ENCODE data around the gene C15orf40. TPM values are rescaled to one million over a fixed set of nuclear protein-coding genes. Genes with fewer than 3 reads are reported as not detected.
"Not testable (repeated sequence)": the region's sequence is repeated elsewhere in the genome, so short reads cannot be mapped to it uniquely, and the experiment has no call there.

Gene C15orf40
- total and polyA plus RNA-seq, 4 donors, result 7.3 to 25.2 (median 11.3) TPM

GRCh38 chr15:83010709-83011270 lies 649 bp downstream of the C15orf40 start:
- peak overlapping the region; percentile 85 to 94 (median 90) for H3K4me3 ChIP-seq (ENCODE audit: low read depth in 1 of 3, low read length in 3 of 3)
- H3K27me3 ChIP-seq (ENCODE audit: control insufficient read depth in 4 of 4, insufficient read depth in 4 of 4, low read length in 3 of 4), result no peaks in the 10 kb centered on the region
- H3K4me1 ChIP-seq (ENCODE audit: control insufficient read depth in 4 of 4, insufficient read depth in 4 of 4, low read length in 3 of 4), result peaks cover 0 to 23% (median 13%) of the 10 kb centered on the region in 4 donors
- no peaks in the 10 kb centered on the region for H3K9me3 ChIP-seq (ENCODE audit: control insufficient read depth in 4 of 4, low read length in 3 of 4)
- no peak for TF ChIP-seq TAF1 (conservative IDR thresholded peaks at IDR 0.05)
- TF ChIP-seq JUND (IDR thresholded peaks at IDR 0.05), result peak in 1 of 2 donors; percentile 23
- TF ChIP-seq YY1 (IDR thresholded peaks at IDR 0.05), result peak; percentile 95
- no peak for TF ChIP-seq ZBTB33 (IDR thresholded peaks at IDR 0.05)
- peak; percentile 75 for TF ChIP-seq CTCF (IDR thresholded peaks at IDR 0.05; ENCODE audit: low read depth, low read length, missing input control)
- TF ChIP-seq RAD21 (IDR thresholded peaks at IDR 0.05), result peak; percentile 74 to 80
- peak in 1 of 2 donors; percentile 5 for TF ChIP-seq RXRA (IDR thresholded peaks at IDR 0.05)
- peak; percentile 34 for TF ChIP-seq NR2F2 (IDR thresholded peaks at IDR 0.05)
- peak; percentile 83 for DNase-seq (ENCODE audit: low spot score)
- peak overlapping the region; percentile 35 to 58 for H3K27ac ChIP-seq (ENCODE audit: low read depth in 1 of 2, low read length in 2 of 2)
- WGBS, result 11% methylated on average over 15 of the region's 15 CpGs
- H3K9ac ChIP-seq (ENCODE audit: low read depth in 1 of 2, low read length in 2 of 2), result peak overlapping the region; percentile 3 to 4
- peaks cover 2 to 17% (median 10%) of the 10 kb centered on the region in 4 donors for H3K36me3 ChIP-seq (ENCODE audit: control insufficient read depth in 4 of 4, insufficient read depth in 3 of 4, low read depth in 1 of 4, low read length in 3 of 4)

- 91% methylated on average over 3 of the region's 3 CpGs for WGBS
- not testable (repeated sequence) for H3K4me3 ChIP-seq (ENCODE audit: low read depth in 1 of 3, low read length in 3 of 3); H3K9me3 ChIP-seq (ENCODE audit: control insufficient read depth in 4 of 4, low read length in 3 of 4); H3K4me1 ChIP-seq (ENCODE audit: control insufficient read depth in 4 of 4, insufficient read depth in 4 of 4, low read length in 3 of 4); DNase-seq (ENCODE audit: low spot score); H3K9ac ChIP-seq (ENCODE audit: low read depth in 1 of 2, low read length in 2 of 2); H3K27ac ChIP-seq (ENCODE audit: low read depth in 1 of 2, low read length in 2 of 2); H3K27me3 ChIP-seq (ENCODE audit: control insufficient read depth in 4 of 4, insufficient read depth in 4 of 4, low read length in 3 of 4)
- peaks cover 2 to 11% (median 4%) of the 10 kb centered on the region in 4 donors for H3K36me3 ChIP-seq (ENCODE audit: control insufficient read depth in 4 of 4, insufficient read depth in 3 of 4, low read depth in 1 of 4, low read length in 3 of 4)
These were observed 10.8 kb downstream of the C15orf40 start for GRCh38 chr15:83000672-83001031.

GRCh38 chr15:82999905-83000671 lies 11.4 kb downstream of the C15orf40 start:
- TF ChIP-seq CTCF (IDR thresholded peaks at IDR 0.05; ENCODE audit: low read depth, low read length, missing input control) (peak; percentile 60), RAD21 (IDR thresholded peaks at IDR 0.05) (peak; percentile 95), JUND (IDR thresholded peaks at IDR 0.05) (no peak)
- peak overlapping the region; percentile 58 to 75 for H3K9ac ChIP-seq (ENCODE audit: low read depth in 1 of 2, low read length in 2 of 2)
- no peaks in the 10 kb centered on the region for H3K27me3 ChIP-seq (ENCODE audit: control insufficient read depth in 4 of 4, insufficient read depth in 4 of 4, low read length in 3 of 4)
- H3K9me3 ChIP-seq (ENCODE audit: control insufficient read depth in 4 of 4, low read length in 3 of 4), result no peaks in the 10 kb centered on the region
- H3K27ac ChIP-seq (ENCODE audit: low read depth in 1 of 2, low read length in 2 of 2), result peak overlapping the region; percentile 47 to 76
- peak overlapping the region; percentile 5 to 62 (median 32) for H3K4me3 ChIP-seq (ENCODE audit: low read depth in 1 of 3, low read length in 3 of 3)
- peak; percentile 41 for DNase-seq (ENCODE audit: low spot score)
- 8% methylated on average over 6 of the region's 6 CpGs for WGBS
- H3K4me1 ChIP-seq (ENCODE audit: control insufficient read depth in 4 of 4, insufficient read depth in 4 of 4, low read length in 3 of 4), result peaks cover 0 to 7% (median 5%) of the 10 kb centered on the region in 4 donors
- H3K36me3 ChIP-seq (ENCODE audit: control insufficient read depth in 4 of 4, insufficient read depth in 3 of 4, low read depth in 1 of 4, low read length in 3 of 4), result peaks cover 0 to 8% (median 2%) of the 10 kb centered on the region in 4 donors

Data from liver (tissue), 9 donors.